Measurements from ENCODE around the gene DIO1.

Gene DIO1

DNA sequence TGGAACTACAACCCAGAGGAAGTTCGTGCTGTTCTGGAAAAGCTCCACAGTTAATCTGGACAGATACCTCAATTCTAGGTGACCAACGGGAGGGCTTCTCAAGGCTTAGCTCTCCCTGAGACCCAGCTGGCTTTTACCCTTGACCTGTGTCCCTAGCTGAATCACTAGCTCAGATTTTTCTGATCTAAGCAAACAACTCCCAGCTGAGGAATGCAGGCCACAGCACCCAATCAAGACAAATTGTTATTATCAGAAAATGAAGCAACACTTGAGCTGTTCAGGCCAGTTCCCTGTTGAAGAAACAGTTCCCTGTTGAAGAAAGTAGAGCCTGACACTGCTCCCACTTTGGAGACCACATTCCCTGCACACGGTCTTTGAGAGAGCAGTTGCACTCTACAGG lies 16.0 kb downstream of the DIO1 start:
- H3K4me1 ChIP-seq: no peaks in the 10 kb centered on the region

GRCh38 chr1:53911442-53911841 lies 17.5 kb downstream of the DIO1 start:
- no peak for TF ChIP-seq Cebpa-rat (IDR thresholded peaks at IDR 0.05)
- Histone ChIP-seq H3K27ac (no peak overlapping the region), H4K20me1 (no peaks in the 10 kb centered on the region), H3K9me3 (no peaks in the 10 kb centered on the region), H3K4me1 (no peaks in the 10 kb centered on the region), H3K36me3 (peaks cover 18% of the 10 kb centered on the region), H3K27me3 (no peaks in the 10 kb centered on the region), H3K9ac (no peak overlapping the region), H3K4me2 (no peak overlapping the region), H3K4me3 (no peak overlapping the region)

More for the DNA sequence above, 16.0 kb downstream of the DIO1 start:
- Histone ChIP-seq H3K9ac (no peak overlapping the region), H3K9me3 (no peaks in the 10 kb centered on the region), H3K27me3 (no peaks in the 10 kb centered on the region), H4K20me1 (no peaks in the 10 kb centered on the region), H3K4me3 (no peak overlapping the region), H3K36me3 (peaks cover 18% of the 10 kb centered on the region), H3K4me2 (no peak overlapping the region), H3K27ac (no peak overlapping the region)
- no peak for TF ChIP-seq Cebpa-rat (IDR thresholded peaks at IDR 0.05)

GRCh38 chr1:53913352-53914033 lies 19.5 kb downstream of the DIO1 start:
- H3K36me3 ChIP-seq: peaks cover 31% of the 10 kb centered on the region
- no peaks in the 10 kb centered on the region for H3K9me3 ChIP-seq
- no peak for TF ChIP-seq Cebpa-rat (IDR thresholded peaks at IDR 0.05)
- no peak overlapping the region for H3K9ac ChIP-seq
- H3K4me2 ChIP-seq: no peak overlapping the region
- H3K27ac ChIP-seq: no peak overlapping the region
- H3K27me3 ChIP-seq: no peaks in the 10 kb centered on the region
- H4K20me1 ChIP-seq: no peaks in the 10 kb centered on the region
- H3K4me1 ChIP-seq: no peaks in the 10 kb centered on the region
- no peak overlapping the region for H3K4me3 ChIP-seq

GRCh38 chr1:53918343-53918742 lies 24.4 kb downstream of the DIO1 start:
- Histone ChIP-seq H3K27ac (no peak overlapping the region), H3K4me3 (no peak overlapping the region), H3K4me1 (no peaks in the 10 kb centered on the region), H3K9ac (no peak overlapping the region), H3K4me2 (no peak overlapping the region), H3K27me3 (no peaks in the 10 kb centered on the region), H3K9me3 (no peaks in the 10 kb centered on the region), H3K36me3 (peaks cover 60% of the 10 kb centered on the region), H4K20me1 (no peaks in the 10 kb centered on the region)
- no peak for TF ChIP-seq Cebpa-rat (IDR thresholded peaks at IDR 0.05)

- no peak for TF ChIP-seq Cebpa-rat (IDR thresholded peaks at IDR 0.05)
- no peak overlapping the region for H3K4me2 ChIP-seq
- no peaks in the 10 kb centered on the region for H3K27me3 ChIP-seq
- no peaks in the 10 kb centered on the region for H3K9me3 ChIP-seq
- no peaks in the 10 kb centered on the region for H4K20me1 ChIP-seq
- no peak overlapping the region for H3K9ac ChIP-seq
- H3K4me1 ChIP-seq: no peaks in the 10 kb centered on the region
- H3K4me3 ChIP-seq: no peak overlapping the region
- H3K36me3 ChIP-seq: peaks cover 56% of the 10 kb centered on the region
- no peak overlapping the region for H3K27ac ChIP-seq
Observed at GRCh38 chr1:53919675-53920066, 25.7 kb downstream of the DIO1 start.

- Histone ChIP-seq H3K27me3 (no peaks in the 10 kb centered on the region), H3K36me3 (peaks cover 66% of the 10 kb centered on the region), H3K9me3 (peaks cover 7% of the 10 kb centered on the region), H3K27ac (no peak overlapping the region), H3K4me2 (peak overlapping the region; percentile 31; the same call in 1 of the 2 replicates), H4K20me1 (no peaks in the 10 kb centered on the region), H3K9ac (no peak overlapping the region), H3K4me3 (no peak overlapping the region), H3K4me1 (peaks cover 6% of the 10 kb centered on the region)
- TF ChIP-seq Cebpa-rat (IDR thresholded peaks at IDR 0.05): no peak
Observed at GRCh38 chr1:53927376-53927881, 33.4 kb downstream of the DIO1 start.

GRCh38 chr1:53929246-53929960 lies 35.4 kb downstream of the DIO1 start:
- Histone ChIP-seq H3K9me3 (peaks cover 21% of the 10 kb centered on the region), H3K36me3 (peaks cover 72% of the 10 kb centered on the region), H3K9ac (no peak overlapping the region), H3K4me2 (no peak overlapping the region), H3K4me1 (peaks cover 6% of the 10 kb centered on the region), H4K20me1 (no peaks in the 10 kb centered on the region), H3K27me3 (no peaks in the 10 kb centered on the region), H3K27ac (no peak overlapping the region), H3K4me3 (no peak overlapping the region)
- TF ChIP-seq Cebpa-rat (IDR thresholded peaks at IDR 0.05): no peak

DNA sequence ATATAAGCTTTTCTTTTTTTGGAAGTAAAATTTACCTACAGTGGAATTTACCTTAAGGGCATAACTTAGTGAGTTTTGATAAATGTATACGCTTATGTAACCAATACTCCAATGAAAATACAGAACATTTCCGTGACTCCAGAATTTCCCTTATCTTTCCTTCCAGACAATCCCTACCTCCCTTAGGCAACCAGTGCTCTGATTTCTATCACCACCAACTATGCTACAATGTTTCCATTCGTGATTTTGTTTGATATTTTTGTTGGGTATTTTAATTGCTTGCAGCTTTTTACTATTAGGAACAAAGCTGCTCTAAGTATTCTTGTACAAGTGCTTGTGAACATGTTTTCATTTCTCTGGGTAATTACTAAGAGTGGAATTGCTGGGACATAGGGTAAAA lies 36.9 kb downstream of the DIO1 start:
- H4K20me1 ChIP-seq: no peaks in the 10 kb centered on the region
- H3K27me3 ChIP-seq: no peaks in the 10 kb centered on the region
- no peak overlapping the region for H3K4me3 ChIP-seq
- H3K36me3 ChIP-seq: peaks cover 81% of the 10 kb centered on the region
- TF ChIP-seq Cebpa-rat (IDR thresholded peaks at IDR 0.05): no peak
- no peak overlapping the region for H3K27ac ChIP-seq
- peaks cover 32% of the 10 kb centered on the region for H3K9me3 ChIP-seq
- no peak overlapping the region for H3K4me2 ChIP-seq
- no peak overlapping the region for H3K9ac ChIP-seq
- H3K4me1 ChIP-seq: peaks cover 6% of the 10 kb centered on the region

GRCh38 chr1:53931523-53931922 lies 37.5 kb downstream of the DIO1 start:
- H4K20me1 ChIP-seq: no peaks in the 10 kb centered on the region
- H3K4me2 ChIP-seq: no peak overlapping the region
- H3K36me3 ChIP-seq: peaks cover 82% of the 10 kb centered on the region

GRCh38 chr1:53934170-53934765 lies 40.3 kb downstream of the DIO1 start:
- no peak overlapping the region for H3K4me2 ChIP-seq
- H3K9me3 ChIP-seq: peaks cover 32% of the 10 kb centered on the region
- no peak for TF ChIP-seq Cebpa-rat (IDR thresholded peaks at IDR 0.05)
- no peak overlapping the region for H3K27ac ChIP-seq
- H3K4me1 ChIP-seq: no peaks in the 10 kb centered on the region
- H3K4me3 ChIP-seq: no peak overlapping the region
- H3K9ac ChIP-seq: no peak overlapping the region
- peaks cover 81% of the 10 kb centered on the region for H3K36me3 ChIP-seq
- no peaks in the 10 kb centered on the region for H4K20me1 ChIP-seq
- H3K27me3 ChIP-seq: no peaks in the 10 kb centered on the region

More at GRCh38 chr1:53931523-53931922, 37.5 kb downstream of the DIO1 start:
- H3K27me3 ChIP-seq: no peaks in the 10 kb centered on the region
- peaks cover 6% of the 10 kb centered on the region for H3K4me1 ChIP-seq
- peaks cover 32% of the 10 kb centered on the region for H3K9me3 ChIP-seq
- H3K27ac ChIP-seq: no peak overlapping the region
- no peak overlapping the region for H3K4me3 ChIP-seq
- no peak overlapping the region for H3K9ac ChIP-seq
- TF ChIP-seq Cebpa-rat (IDR thresholded peaks at IDR 0.05): no peak

Measured in BLaER1 (cell line).